GM19238 (cell line): ENCODE results near the gene BNIP5.

ENCODE experiments used
- DNase-seq: peaks from one replicate; pipeline ENCODE4 v3.0.0; 2011; ENCODE audit warnings: low spot score; ENCODE audit not compliant: insufficient read length

The BNIP5 gene

GRCh38 chr6:36326356-36326995 is 10.2 kb downstream of the BNIP5 start:
- no peak for DNase-seq

DNA sequence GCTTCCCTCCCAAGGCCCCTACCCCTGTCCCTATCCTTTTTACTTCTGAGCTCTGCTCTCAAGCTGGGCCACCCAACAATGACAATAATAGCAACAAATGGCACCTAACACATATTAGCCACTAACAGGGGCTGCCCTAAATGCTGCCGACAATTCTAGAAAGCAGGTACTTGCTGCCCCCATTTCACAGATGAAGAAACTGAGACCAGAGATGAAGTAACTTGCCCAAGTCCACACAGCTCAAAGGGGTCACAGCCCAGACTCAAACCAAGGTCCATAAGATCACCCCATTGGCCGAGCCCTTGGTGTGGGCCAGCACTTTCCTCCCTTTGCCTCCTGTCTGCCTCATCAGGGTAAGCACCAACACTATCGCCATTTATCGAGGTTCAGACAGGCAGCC is 12.0 kb downstream of the BNIP5 start:
- DNase-seq, result no peak

DNA sequence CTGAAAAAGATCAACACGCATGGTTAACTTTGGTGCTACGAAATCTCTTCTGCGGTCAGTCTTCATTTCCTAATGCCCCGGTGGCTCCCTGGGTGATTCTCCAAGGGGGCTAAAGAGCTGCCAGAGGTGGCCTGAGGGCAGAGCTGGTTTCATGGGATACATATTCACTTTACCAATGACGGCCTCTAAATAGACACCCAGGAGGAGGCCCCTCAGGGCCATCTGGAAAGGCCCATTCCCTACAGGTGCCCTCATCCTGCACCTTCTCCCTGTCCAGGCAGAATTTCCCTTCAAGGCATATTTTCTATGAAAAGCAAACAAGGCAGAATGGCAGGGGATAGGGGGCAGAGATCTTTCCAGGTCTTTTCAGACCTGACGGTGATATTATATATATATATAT is 12.5 kb downstream of the BNIP5 start:
- DNase-seq, result no peak

- no peak for DNase-seq
Observed at GRCh38 chr6:36323062-36323461, 13.6 kb downstream of the BNIP5 start.

- DNase-seq, result no peak
Observed at GRCh38 chr6:36322591-36322990, 14.1 kb downstream of the BNIP5 start.

GRCh38 chr6:36320475-36320874 is 16.2 kb downstream of the BNIP5 start:
- DNase-seq, result no peak

GRCh38 chr6:36319821-36320220 is 16.9 kb downstream of the BNIP5 start:
- no peak for DNase-seq

DNA sequence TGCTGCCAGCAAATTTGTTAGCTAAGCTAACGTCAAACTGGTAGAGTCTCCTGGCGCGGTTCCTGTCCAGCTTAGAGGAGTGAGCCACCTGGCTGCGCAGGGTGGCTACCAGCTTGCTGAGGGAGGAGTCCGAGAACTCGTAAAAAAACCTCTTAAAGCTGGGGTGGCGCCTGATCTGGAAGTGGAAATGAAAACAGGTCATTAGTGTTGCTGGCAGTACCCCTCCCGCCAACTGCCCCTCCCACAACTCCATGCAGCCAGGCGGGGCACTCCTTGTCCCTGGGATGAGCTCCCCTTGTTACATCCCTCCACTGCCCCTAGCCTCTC is 17.3 kb downstream of the BNIP5 start:
- DNase-seq, result no peak

- DNase-seq, result no peak
Observed at GRCh38 chr6:36318690-36319435, 17.8 kb downstream of the BNIP5 start.

DNA sequence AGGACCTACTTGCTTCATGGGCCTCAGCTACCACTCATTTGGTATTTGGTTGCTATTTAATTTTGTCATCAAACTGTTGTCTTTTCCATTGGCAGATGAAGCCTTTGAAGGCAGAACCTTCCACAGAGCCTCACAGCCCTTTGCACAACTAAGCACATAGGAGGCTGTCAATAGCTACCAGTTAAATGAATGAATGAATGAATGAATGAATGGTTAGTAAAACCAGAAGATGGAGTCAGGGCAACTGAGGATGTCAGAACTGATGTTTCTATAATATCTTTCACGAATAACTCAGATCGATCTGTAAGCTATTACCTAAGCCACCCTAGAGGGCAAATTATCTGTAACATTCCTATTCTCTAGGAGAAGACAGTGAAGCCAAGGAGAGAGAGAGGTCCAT is 19.1 kb downstream of the BNIP5 start:
- DNase-seq, result no peak

GRCh38 chr6:36315921-36316320 is 20.8 kb downstream of the BNIP5 start:
- no peak for DNase-seq

- no peak for DNase-seq
Observed at GRCh38 chr6:36314221-36315014, 22.3 kb downstream of the BNIP5 start.

GRCh38 chr6:36313649-36313936 is 23.1 kb downstream of the BNIP5 start:
- no peak for DNase-seq

DNA sequence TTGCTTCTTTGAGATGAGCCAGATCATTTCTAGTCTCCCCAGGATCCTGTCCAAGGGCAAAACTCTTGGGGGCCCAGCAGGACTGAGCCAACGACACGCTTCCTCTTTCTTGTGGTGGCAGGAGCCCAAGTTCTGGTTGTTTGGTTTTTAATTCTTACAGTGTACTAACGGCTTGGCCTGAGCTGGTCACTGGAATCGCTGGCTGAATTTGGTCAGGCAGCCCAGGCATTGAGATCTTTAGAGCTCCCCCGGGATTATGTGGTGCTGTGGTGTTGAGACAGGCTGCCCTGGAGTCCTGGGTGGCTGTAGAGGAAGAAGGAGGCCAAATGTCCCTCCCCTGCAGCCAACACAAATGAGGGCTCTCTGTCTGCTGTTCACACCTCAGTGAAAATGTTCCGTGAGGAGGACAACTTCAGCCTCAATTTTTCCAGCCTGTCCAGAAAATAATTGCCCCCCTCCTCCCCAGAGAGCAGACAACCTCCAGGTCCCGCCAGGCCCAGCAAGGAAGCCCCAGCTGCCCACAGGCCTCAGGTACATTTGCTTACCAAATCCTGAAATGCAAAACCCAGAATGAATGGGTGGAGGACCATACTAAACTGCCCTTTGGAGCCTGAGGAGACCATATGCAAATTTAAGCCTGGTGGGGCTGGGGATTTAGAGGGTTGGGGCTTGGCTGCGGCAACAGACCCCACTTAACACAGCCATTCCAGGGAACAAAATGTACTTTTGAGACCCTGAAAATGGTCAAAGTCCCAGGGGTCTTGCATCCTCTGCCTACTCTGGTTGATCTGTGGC is 23.6 kb downstream of the BNIP5 start:
- peak; percentile 40 for DNase-seq

DNA sequence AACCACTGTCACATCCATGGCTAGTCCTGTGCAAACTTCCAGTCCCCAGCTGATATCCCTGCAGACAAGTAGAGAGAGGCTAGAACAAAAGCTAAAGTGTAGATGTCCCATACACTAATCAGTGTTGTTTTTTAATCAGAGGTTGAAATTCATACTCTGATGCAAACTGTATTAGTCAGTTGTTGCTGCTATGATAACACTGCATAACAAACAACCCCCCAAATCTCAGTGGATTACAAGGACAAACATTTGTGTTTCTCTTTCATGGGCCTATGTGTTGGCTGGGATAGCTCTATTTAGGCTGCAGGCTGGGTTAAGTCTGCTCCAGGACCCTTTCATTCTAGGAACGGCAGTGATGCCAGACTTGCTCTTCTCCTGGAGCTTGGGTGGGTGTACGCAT is 26.8 kb downstream of the BNIP5 start:
- DNase-seq, result no peak

DNA sequence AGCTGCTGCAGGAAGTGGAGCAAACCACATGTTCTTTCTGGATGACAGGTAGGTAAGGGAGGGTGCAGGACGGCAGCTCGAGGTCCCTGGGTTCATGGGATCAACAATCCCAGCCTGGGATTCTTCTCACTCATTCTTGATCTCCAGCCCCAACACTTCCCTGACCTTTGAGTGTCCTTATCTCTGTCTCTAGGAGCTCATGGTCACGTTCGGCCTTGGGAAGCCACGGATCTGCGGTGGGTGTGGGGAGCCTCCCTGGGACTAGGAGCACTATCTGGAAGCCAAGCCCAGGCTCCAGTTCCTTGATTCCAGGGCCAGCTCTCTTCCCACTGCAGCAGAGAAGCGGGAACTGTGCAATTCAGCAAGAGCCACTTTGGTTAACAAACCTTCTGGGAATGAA is 27.5 kb downstream of the BNIP5 start:
- DNase-seq, result no peak

DNA sequence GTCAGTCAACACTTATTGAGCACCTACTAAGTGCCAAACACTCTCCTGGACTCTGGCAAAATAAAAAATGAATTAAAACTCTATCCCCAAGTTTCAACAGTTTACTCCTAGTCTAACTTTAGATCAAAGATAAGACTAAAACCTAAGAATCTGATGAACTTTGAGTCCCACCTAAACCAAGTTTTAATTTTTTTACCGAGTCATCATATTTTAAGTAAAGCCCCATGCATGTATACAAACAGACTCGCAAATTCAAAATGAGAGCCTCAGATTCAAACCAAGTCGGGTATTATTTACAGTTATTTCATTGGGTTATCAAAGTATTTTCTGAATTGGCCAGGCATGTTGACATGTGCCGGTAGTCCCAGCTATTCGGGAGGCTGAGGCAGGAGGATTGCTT is 28.2 kb downstream of the BNIP5 start:
- DNase-seq, result no peak

DNA sequence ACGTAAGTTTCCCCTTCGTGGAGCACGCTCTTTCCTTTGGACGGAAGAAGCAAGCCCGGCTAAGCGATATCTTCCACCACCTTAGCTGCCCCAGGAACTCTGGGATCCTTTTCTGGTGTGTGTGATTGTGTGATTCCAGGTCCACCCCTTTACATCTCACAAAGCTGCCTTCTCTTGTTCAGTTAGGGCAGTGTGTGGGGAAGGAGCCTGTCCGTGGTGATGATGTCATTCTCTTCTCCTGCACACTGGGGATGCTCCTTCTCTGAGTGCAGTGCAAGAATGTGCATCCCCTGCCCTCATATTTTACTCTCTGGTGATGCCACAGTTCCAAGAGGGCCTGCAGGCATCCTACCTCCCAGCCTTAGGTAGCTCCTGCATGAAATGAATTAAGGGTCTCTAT is 30.3 kb downstream of the BNIP5 start:
- no peak for DNase-seq

GRCh38 chr6:36305885-36306284 is 30.8 kb downstream of the BNIP5 start:
- no peak for DNase-seq

DNA sequence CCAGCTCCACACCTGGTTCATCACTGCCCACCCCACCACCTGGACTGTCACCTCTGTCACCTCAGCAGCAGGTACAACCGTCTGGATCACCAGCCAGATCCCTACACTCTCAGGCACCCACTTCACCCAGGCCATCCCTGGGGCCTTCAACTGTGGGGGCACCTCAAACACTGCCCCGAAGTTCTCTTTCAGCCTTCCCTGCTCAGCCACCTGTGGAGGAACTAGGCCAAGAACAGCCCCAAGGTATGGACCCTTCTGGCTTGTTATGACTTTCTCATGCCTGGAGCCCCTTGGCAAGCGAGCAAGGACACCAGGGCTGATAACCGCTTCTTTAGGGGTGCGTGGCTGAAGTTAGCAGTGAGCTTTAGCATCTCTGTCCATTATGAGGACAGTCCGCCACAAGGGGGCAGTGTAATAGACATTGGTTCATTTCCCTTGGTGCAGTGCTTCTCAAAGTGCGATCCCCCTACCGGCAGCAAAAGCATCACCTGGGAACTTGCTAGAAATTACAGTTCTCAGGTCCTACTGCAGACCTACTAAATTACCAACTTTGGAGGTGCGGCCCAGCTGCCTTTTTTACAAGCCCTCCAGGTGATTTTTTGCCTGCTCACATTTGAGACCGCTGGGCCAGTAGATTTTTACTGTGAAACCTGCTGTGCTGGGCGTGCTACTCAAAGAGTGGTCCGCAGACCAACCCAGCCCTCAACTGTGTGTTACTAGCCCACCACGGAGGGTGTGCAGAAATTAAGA is 34.3 kb downstream of the BNIP5 start:
- DNase-seq, result peak; percentile 71

DNA sequence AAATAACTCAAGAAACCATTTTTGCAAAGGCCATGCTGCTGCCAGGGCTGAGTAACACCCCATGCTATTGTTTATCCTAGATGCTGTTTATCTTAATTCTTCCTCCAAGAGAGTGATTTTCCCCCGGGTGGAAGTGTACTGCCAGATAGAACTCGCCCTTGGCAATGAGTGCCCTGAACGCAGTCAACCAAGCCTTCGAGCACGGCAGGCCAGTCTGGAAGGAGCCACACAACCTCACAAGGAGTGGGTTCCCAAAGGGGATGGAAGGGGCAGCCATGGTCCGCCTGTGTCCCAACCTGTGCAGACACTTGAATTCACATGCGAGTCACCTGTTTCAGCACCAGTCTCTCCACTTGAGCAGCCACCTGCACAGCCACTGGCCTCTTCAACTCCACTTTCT is 34.9 kb downstream of the BNIP5 start:
- DNase-seq, result no peak
